GM23338 (cell line): Measurements from ENCODE around the gene EXOSC5.

ENCODE experiments used
- CREB1 ChIP-seq: fragments of 250-450 bp; sonication (Bioruptor Pico); IDR thresholded peaks from 2 replicates; pipeline ENCODE4 v1.5.0; 2020; ENCODE audit warnings: low read depth, mild to moderate bottlenecking, moderate library complexity
- EZH2 ChIP-seq: fragments of 200-600 bp; sonication (generic); IDR thresholded peaks from one replicate; pipeline ENCODE4 v1.8.0; 2017; ENCODE audit warnings: antibody characterized with exemption, mild to moderate bottlenecking, low read depth; ENCODE audit not compliant: unreplicated experiment
- EZH2phosphoT487 ChIP-seq: fragments of 200-600 bp; sonication (generic); IDR thresholded peaks from one replicate; pipeline ENCODE4 v1.8.1; 2018; ENCODE audit warnings: antibody characterized with exemption; ENCODE audit not compliant: unreplicated experiment
- JUNB ChIP-seq: IDR thresholded peaks from one replicate; pipeline ENCODE4 v1.6.1; 2016; ENCODE audit warnings: antibody characterized with exemption; ENCODE audit not compliant: unreplicated experiment
- NANOG ChIP-seq: IDR thresholded peaks from 2 replicates; pipeline ENCODE4 v1.6.1; 2016; ENCODE audit warnings: antibody characterized with exemption, borderline replicate concordance
- POLR2AphosphoS5 ChIP-seq: IDR thresholded peaks from 2 replicates; pipeline ENCODE4 v1.6.1; 2016; ENCODE audit warnings: antibody characterized with exemption, low read depth
- ZNF114 ChIP-seq: fragments of 250-450 bp; sonication (Bioruptor Pico); IDR thresholded peaks from 2 replicates; pipeline ENCODE4 v1.5.0; 2020; ENCODE audit warnings: mild to moderate bottlenecking, moderate library complexity
- ZNF331 ChIP-seq: fragments of 250-450 bp; sonication (Bioruptor Pico); IDR thresholded peaks from 2 replicates; pipeline ENCODE4 v1.5.0; 2020; ENCODE audit warnings: low read depth, mild to moderate bottlenecking, moderate library complexity
- TF ChIP-seq, protein P1 (sequence below), 2 experiments: fragments of 200-600 bp in 1 of 2; sonication (generic) in 1 of 2; conservative IDR thresholded peaks; 2 replicates each; pipeline versions ENCODE4 v1.5.1 to v1.6.1; 2016 to 2017; ENCODE audit warnings: antibody characterized with exemption in 2 of 2, low read depth in 2 of 2, mild to moderate bottlenecking in 2 of 2, moderate library complexity in 1 of 2
- TF ChIP-seq, protein P2 (sequence below): IDR thresholded peaks from 2 replicates; pipeline ENCODE4 v1.6.1; 2016; ENCODE audit warnings: antibody characterized with exemption
- TF ChIP-seq, protein P3 (sequence below): IDR thresholded peaks from one replicate; pipeline ENCODE4 v1.6.1; 2018; ENCODE audit warnings: antibody characterized with exemption; ENCODE audit not compliant: unreplicated experiment
- TF ChIP-seq, protein P4 (sequence below): fragments of 250-450 bp; sonication (Bioruptor Pico); IDR thresholded peaks from 2 replicates; pipeline ENCODE4 v1.5.0; 2020; ENCODE audit warnings: mild to moderate bottlenecking, moderate library complexity

DNA sequence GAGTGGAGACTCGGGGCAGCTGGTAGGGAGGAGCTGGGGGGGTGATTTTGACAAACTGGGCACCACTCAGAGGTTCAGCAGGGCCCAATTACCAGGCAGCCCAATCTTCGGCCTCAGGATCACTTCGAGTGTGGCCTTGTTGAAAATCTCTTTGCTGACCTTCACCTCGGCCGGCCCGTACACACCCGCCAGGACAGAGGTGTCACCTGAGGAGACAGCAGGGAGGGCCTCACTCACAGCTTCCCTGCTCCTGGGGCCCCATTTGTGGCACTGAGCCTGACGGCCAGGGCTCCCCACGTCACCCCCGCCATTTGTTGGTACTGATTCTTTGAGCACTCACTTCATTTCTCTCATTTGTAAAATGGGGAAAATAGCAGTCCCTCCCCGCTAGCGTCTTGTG, 4.4 kb downstream of the EXOSC5 start:
- TF ChIP-seq, protein P1, sequence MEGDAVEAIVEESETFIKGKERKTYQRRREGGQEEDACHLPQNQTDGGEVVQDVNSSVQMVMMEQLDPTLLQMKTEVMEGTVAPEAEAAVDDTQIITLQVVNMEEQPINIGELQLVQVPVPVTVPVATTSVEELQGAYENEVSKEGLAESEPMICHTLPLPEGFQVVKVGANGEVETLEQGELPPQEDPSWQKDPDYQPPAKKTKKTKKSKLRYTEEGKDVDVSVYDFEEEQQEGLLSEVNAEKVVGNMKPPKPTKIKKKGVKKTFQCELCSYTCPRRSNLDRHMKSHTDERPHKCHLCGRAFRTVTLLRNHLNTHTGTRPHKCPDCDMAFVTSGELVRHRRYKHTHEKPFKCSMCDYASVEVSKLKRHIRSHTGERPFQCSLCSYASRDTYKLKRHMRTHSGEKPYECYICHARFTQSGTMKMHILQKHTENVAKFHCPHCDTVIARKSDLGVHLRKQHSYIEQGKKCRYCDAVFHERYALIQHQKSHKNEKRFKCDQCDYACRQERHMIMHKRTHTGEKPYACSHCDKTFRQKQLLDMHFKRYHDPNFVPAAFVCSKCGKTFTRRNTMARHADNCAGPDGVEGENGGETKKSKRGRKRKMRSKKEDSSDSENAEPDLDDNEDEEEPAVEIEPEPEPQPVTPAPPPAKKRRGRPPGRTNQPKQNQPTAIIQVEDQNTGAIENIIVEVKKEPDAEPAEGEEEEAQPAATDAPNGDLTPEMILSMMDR (conservative IDR thresholded peaks at IDR 0.05; ENCODE audit: low read depth in 2 of 2) = no peak
- TF ChIP-seq, protein P2, sequence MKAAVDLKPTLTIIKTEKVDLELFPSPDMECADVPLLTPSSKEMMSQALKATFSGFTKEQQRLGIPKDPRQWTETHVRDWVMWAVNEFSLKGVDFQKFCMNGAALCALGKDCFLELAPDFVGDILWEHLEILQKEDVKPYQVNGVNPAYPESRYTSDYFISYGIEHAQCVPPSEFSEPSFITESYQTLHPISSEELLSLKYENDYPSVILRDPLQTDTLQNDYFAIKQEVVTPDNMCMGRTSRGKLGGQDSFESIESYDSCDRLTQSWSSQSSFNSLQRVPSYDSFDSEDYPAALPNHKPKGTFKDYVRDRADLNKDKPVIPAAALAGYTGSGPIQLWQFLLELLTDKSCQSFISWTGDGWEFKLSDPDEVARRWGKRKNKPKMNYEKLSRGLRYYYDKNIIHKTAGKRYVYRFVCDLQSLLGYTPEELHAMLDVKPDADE = no peak
- TF ChIP-seq POLR2AphosphoS5 (no peak), EZH2 (no peak), JUNB (no peak), CREB1 (CRISPR knock-in tag) (no peak), ZNF331 (CRISPR knock-in tag) (no peak), EZH2phosphoT487 (no peak), ZNF114 (CRISPR knock-in tag) (no peak), NANOG (no peak)
- TF ChIP-seq, protein P3, sequence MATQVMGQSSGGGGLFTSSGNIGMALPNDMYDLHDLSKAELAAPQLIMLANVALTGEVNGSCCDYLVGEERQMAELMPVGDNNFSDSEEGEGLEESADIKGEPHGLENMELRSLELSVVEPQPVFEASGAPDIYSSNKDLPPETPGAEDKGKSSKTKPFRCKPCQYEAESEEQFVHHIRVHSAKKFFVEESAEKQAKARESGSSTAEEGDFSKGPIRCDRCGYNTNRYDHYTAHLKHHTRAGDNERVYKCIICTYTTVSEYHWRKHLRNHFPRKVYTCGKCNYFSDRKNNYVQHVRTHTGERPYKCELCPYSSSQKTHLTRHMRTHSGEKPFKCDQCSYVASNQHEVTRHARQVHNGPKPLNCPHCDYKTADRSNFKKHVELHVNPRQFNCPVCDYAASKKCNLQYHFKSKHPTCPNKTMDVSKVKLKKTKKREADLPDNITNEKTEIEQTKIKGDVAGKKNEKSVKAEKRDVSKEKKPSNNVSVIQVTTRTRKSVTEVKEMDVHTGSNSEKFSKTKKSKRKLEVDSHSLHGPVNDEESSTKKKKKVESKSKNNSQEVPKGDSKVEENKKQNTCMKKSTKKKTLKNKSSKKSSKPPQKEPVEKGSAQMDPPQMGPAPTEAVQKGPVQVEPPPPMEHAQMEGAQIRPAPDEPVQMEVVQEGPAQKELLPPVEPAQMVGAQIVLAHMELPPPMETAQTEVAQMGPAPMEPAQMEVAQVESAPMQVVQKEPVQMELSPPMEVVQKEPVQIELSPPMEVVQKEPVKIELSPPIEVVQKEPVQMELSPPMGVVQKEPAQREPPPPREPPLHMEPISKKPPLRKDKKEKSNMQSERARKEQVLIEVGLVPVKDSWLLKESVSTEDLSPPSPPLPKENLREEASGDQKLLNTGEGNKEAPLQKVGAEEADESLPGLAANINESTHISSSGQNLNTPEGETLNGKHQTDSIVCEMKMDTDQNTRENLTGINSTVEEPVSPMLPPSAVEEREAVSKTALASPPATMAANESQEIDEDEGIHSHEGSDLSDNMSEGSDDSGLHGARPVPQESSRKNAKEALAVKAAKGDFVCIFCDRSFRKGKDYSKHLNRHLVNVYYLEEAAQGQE = no peak
- TF ChIP-seq, protein P4, sequence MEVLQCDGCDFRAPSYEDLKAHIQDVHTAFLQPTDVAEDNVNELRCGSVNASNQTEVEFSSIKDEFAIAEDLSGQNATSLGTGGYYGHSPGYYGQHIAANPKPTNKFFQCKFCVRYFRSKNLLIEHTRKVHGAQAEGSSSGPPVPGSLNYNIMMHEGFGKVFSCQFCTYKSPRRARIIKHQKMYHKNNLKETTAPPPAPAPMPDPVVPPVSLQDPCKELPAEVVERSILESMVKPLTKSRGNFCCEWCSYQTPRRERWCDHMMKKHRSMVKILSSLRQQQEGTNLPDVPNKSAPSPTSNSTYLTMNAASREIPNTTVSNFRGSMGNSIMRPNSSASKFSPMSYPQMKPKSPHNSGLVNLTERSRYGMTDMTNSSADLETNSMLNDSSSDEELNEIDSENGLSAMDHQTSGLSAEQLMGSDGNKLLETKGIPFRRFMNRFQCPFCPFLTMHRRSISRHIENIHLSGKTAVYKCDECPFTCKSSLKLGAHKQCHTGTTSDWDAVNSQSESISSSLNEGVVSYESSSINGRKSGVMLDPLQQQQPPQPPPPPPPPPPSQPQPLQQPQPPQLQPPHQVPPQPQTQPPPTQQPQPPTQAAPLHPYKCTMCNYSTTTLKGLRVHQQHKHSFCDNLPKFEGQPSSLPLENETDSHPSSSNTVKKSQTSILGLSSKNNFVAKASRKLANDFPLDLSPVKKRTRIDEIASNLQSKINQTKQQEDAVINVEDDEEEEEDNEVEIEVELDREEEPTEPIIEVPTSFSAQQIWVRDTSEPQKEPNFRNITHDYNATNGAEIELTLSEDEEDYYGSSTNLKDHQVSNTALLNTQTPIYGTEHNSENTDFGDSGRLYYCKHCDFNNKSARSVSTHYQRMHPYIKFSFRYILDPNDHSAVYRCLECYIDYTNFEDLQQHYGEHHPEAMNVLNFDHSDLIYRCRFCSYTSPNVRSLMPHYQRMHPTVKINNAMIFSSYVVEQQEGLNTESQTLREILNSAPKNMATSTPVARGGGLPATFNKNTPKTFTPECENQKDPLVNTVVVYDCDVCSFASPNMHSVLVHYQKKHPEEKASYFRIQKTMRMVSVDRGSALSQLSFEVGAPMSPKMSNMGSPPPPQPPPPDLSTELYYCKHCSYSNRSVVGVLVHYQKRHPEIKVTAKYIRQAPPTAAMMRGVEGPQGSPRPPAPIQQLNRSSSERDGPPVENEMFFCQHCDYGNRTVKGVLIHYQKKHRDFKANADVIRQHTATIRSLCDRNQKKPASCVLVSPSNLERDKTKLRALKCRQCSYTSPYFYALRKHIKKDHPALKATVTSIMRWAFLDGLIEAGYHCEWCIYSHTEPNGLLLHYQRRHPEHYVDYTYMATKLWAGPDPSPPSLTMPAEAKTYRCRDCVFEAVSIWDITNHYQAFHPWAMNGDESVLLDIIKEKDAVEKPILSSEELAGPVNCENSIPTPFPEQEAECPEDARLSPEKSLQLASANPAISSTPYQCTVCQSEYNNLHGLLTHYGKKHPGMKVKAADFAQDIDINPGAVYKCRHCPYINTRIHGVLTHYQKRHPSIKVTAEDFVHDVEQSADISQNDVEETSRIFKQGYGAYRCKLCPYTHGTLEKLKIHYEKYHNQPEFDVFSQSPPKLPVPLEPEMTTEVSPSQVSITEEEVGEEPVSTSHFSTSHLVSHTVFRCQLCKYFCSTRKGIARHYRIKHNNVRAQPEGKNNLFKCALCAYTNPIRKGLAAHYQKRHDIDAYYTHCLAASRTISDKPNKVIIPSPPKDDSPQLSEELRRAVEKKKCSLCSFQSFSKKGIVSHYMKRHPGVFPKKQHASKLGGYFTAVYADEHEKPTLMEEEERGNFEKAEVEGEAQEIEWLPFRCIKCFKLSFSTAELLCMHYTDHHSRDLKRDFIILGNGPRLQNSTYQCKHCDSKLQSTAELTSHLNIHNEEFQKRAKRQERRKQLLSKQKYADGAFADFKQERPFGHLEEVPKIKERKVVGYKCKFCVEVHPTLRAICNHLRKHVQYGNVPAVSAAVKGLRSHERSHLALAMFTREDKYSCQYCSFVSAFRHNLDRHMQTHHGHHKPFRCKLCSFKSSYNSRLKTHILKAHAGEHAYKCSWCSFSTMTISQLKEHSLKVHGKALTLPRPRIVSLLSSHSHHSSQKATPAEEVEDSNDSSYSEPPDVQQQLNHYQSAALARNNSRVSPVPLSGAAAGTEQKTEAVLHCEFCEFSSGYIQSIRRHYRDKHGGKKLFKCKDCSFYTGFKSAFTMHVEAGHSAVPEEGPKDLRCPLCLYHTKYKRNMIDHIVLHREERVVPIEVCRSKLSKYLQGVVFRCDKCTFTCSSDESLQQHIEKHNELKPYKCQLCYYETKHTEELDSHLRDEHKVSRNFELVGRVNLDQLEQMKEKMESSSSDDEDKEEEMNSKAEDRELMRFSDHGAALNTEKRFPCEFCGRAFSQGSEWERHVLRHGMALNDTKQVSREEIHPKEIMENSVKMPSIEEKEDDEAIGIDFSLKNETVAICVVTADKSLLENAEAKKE (CRISPR knock-in tag) = no peak
